ENCODE results near the gene CPNE9. TPM values are rescaled to one million over a fixed set of nuclear protein-coding genes. Genes with fewer than 3 reads are reported as not detected.

The CPNE9 gene
- total and polyA plus RNA-seq, 12 donors = 0.46 TPM; not detected in 11

- H3K4me1 ChIP-seq = peaks cover 0 to 11% (median 8%) of the 10 kb centered on the region in 9 donors
- peaks cover 0 to 100% (median 33%) of the 10 kb centered on the region in 9 donors for H3K36me3 ChIP-seq
- no peaks in the 10 kb centered on the region for H3K9me3 ChIP-seq
- H3K27me3 ChIP-seq = no peaks in the 10 kb centered on the region
- no peak overlapping the region for H3K27ac ChIP-seq
- 41 to 52% methylated on average over 5 of the region's 5 CpGs for WGBS, 2 donors
- intact Hi-C loops (cut with DNase I) = no loop called here
- ATAC-seq (peak in 4 of 8 donors; percentile 14 to 55 (median 30)), DNase-seq (no peak)
- no peak for TF ChIP-seq CTCF (IDR thresholded peaks at IDR 0.05)
- H3K4me3 ChIP-seq = no peak overlapping the region
Measured at GRCh38 chr3:9696480-9697220, 7.0 kb upstream of the CPNE9 start.

- Histone ChIP-seq H3K9me3 (no peaks in the 10 kb centered on the region), H3K27ac (no peak overlapping the region), H3K4me1 (peaks cover 0 to 11% (median 8%) of the 10 kb centered on the region in 9 donors), H3K27me3 (no peaks in the 10 kb centered on the region), H3K4me3 (no peak overlapping the region), H3K36me3 (peaks cover 0 to 100% (median 38%) of the 10 kb centered on the region in 9 donors)
- DNase-seq = no peak
- no peak for ATAC-seq
- TF ChIP-seq CTCF (IDR thresholded peaks at IDR 0.05) = no peak
- intact Hi-C loops (cut with DNase I) = no loop called here
- 85 to 92% methylated on average over 4 of the region's 4 CpGs for WGBS, 2 donors
Measured at GRCh38 chr3:9697892-9698291, 5.7 kb upstream of the CPNE9 start.

- Histone ChIP-seq H3K36me3 (peaks cover 0 to 99% (median 39%) of the 10 kb centered on the region in 9 donors), H3K4me3 (no peak overlapping the region), H3K9me3 (no peaks in the 10 kb centered on the region), H3K27me3 (peaks cover 0 to 2% (median 0%) of the 10 kb centered on the region in 7 donors), H3K27ac (no peak overlapping the region), H3K4me1 (peaks cover 0 to 11% (median 8%) of the 10 kb centered on the region in 9 donors)
- WGBS, 2 donors = 97% methylated on average over 3 of the region's 3 CpGs
- intact Hi-C loops (cut with DNase I) = no loop called here
- TF ChIP-seq CTCF (IDR thresholded peaks at IDR 0.05) = no peak
- no peak for DNase-seq
- no peak for ATAC-seq
Measured at GRCh38 chr3:9698293-9698692, 5.3 kb upstream of the CPNE9 start.

GRCh38 chr3:9700536-9700935 is 3.1 kb upstream of the CPNE9 start:
- H3K36me3 ChIP-seq = peaks cover 0 to 77% (median 32%) of the 10 kb centered on the region in 9 donors
- DNase-seq = no peak
- H3K4me3 ChIP-seq = no peak overlapping the region
- WGBS, 2 donors = 88 to 93% methylated on average over 2 of the region's 2 CpGs
- no peak overlapping the region for H3K27ac ChIP-seq
- H3K4me1 ChIP-seq = peaks cover 2 to 25% (median 21%) of the 10 kb centered on the region in 9 donors
- peaks cover 0 to 24% (median 14%) of the 10 kb centered on the region in 7 donors for H3K27me3 ChIP-seq
- no peaks in the 10 kb centered on the region for H3K9me3 ChIP-seq
- intact Hi-C loops (cut with DNase I) = no loop called here
- no peak for ATAC-seq
- TF ChIP-seq CTCF (IDR thresholded peaks at IDR 0.05) = no peak

All from heart right ventricle (tissue), 16 donors.